ENCODE data around the gene CCDC63.
A peak's percentile ranks its signal among the peaks of the same experiment; 100 is the strongest.

- TF ChIP-seq POLR2A (IDR thresholded peaks at IDR 0.05; ENCODE audit: low read depth, low read length) (no peak), POLR2AphosphoS5 (IDR thresholded peaks at IDR 0.05; ENCODE audit: insufficient read depth, low read depth, low read length) (no peak), CTCF (IDR thresholded peaks at IDR 0.05; ENCODE audit: extremely low read depth in 1 of 2, insufficient read depth in 1 of 2, low read depth in 1 of 2, low read length in 2 of 2) (peak; percentile 94 to 98), FOS (IDR thresholded peaks at IDR 0.05; ENCODE audit: borderline replicate concordance, insufficient read depth, low read length) (no peak), MAX (IDR thresholded peaks at IDR 0.05; ENCODE audit: insufficient read depth, insufficient read length) (no peak), EZH2 (IDR thresholded peaks at IDR 0.05; ENCODE audit: borderline replicate concordance, low read depth, low read length, severe bottlenecking) (no peak), JUN (IDR thresholded peaks at IDR 0.05; ENCODE audit: borderline replicate concordance, insufficient read depth, insufficient read length, low read depth) (no peak), GATA2 (IDR thresholded peaks at IDR 0.05; ENCODE audit: insufficient read depth, insufficient read length, low read depth, low read length) (no peak), MYC (IDR thresholded peaks at IDR 0.05; ENCODE audit: low read depth, low read length) (no peak)
Observed at GRCh38 chr12:110937104-110937641, 90.4 kb downstream of the CCDC63 start.

Measured in endothelial cell of umbilical vein (primary cell).